A549 treated with Mapracorat at 1 μM for 4 hours (cell line): ENCODE data around the gene DRAM1. TPM values are rescaled to one million over a fixed set of nuclear protein-coding genes. Genes with fewer than 3 reads are reported as not detected.

ENCODE experiments used
- total RNA-seq: library from RNA; stranded (reverse); fragments of 200-300 nt; extraction: Qiagen RNA extraction; gene quantifications from 5 replicates; pipeline ENCODE4 v1.2.3, GENCODE V29; 2022

Gene DRAM1
- total RNA-seq, result 17.3 to 22.6 TPM (median 19.8 TPM) in 5 replicates

GRCh38 chr12:101876861-101877805, at the start of gene DRAM1:
DRAM1 (plus strand) TSS chr12:101877580; CDS start chr12:101877790, 210 bp downstream.

DNA sequence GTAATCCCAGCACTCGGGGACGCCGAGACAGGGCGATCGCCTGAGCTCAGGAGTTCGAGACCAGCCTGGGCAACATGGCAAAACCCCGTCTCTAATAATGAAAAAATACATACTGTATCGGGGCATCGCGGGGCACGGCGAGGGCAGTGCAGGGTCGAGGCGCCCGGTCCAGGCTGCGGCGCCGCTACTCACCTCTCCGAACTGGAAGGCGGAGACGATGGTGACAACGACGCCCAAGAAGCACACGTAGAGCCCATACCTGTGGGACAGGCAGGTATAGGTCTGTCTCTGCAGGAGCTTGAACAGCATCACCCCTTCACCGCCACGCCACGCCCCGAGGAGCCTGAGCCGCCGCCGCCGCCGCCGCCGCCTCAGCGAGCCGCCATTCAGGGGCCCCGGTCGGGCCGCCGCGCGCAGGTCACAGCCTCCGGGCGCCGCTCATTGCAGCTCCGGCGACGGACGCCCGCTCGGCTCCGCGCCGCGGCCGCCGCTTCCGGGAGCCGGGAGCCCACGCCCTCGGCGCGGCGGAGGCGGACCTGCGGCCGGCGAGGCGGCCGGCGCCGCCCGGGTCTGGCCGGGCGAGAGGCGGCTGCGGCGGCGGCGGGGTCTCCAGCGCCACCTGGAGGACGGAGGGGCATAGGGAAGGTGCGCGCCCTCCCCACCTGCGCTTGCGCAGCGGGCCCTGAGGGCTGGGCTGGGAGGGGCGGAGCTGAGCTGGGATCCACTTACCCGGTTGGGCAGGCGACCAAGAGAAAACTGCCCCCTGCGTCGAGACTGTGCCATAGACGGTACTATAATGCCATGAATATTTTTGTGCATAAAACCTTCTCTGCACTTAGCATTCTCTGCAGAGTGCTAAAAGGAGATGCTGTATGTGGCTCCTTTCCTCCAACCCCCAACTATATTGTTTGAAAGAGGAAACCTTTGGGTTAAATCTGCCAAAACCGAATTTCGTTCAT, 46.7 kb upstream of the DRAM1 start, which contains the start of gene GNPTAB:
Gene GNPTAB, minus strand, starts transcription at position 593 of the 959 bp plus-strand sequence. Its CDS starts 284 bp downstream, at position 309.

Other genes with a start within 250 kb of the DRAM1 start
- 45.0 to 72.7 TPM (median 68.9 TPM) in 5 replicates for gene CHPT1, start 179.9 kb upstream of the DRAM1 start, total RNA-seq
- gene SYCP3, start 138.1 kb upstream of the DRAM1 start, total RNA-seq, result not detected in 5 replicates
- 11.7 to 13.9 TPM (median 12.5 TPM) in 5 replicates for gene GNPTAB, start 46.6 kb upstream of the DRAM1 start, total RNA-seq
- 26.3 to 38.3 TPM (median 29.3 TPM) in 5 replicates for gene WASHC3, start 184.4 kb downstream of the DRAM1 start, total RNA-seq
- gene NUP37, start 242.5 kb downstream of the DRAM1 start, total RNA-seq, result 60.0 to 78.7 TPM (median 65.1 TPM) in 5 replicates
- gene PARPBP, start 242.6 kb downstream of the DRAM1 start, total RNA-seq, result 16.6 to 23.5 TPM (median 19.2 TPM) in 5 replicates